ENCODE results near the gene ETFA.
A peak's percentile ranks its signal among the peaks of the same experiment; 100 is the strongest.

ETFA gene

GRCh38 chr15:76340198-76340802, 29.0 kb upstream of the ETFA start:
- peak; percentile 72 for DNase-seq

DNA sequence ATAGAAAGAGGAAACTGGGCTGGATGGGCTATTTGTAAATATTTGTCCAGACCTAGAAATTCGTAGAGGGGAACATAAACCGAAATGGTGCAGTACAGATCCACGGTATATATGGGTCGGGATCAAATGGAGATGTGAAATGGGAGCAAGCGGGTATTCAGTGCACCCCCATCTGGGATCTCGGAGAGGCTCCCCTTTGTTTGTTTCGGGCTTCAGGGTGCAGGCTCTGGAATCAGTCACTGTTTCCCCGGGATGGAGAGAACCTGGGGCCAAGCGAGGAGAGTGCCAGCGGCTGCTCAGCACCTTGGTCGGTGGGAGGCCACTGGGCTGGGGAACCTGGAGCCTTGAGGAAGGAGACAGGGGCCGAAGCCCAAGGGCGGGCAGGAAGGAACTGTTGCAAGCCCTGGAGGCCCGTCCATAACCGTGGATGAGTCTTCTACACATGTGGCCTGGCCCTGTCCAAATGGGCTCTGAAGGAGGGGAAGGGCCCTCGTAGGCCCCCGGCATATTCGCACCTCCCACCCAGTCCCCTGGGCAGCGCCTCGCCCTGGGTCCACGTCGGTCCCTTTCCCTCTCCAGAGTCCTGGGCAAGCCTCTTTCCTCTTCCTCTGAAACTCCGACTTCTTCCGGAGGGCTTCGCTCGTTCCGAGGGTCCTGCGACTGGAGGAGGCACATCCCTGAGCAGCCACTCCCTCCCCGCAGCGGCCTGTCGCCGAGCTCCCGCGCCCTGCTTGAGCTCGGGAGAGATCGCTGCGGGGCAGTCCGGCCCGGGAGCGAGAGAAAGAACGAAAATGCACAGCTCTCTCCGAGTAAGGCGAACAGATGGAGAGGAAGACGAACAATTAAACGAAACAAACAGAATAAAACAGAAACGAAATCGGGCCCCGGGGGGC, 28.3 kb upstream of the ETFA start:
- DNase-seq, result peak; percentile 68

- DNase-seq, result no peak
Measured at GRCh38 chr15:76338486-76339304, 27.4 kb upstream of the ETFA start.

DNA sequence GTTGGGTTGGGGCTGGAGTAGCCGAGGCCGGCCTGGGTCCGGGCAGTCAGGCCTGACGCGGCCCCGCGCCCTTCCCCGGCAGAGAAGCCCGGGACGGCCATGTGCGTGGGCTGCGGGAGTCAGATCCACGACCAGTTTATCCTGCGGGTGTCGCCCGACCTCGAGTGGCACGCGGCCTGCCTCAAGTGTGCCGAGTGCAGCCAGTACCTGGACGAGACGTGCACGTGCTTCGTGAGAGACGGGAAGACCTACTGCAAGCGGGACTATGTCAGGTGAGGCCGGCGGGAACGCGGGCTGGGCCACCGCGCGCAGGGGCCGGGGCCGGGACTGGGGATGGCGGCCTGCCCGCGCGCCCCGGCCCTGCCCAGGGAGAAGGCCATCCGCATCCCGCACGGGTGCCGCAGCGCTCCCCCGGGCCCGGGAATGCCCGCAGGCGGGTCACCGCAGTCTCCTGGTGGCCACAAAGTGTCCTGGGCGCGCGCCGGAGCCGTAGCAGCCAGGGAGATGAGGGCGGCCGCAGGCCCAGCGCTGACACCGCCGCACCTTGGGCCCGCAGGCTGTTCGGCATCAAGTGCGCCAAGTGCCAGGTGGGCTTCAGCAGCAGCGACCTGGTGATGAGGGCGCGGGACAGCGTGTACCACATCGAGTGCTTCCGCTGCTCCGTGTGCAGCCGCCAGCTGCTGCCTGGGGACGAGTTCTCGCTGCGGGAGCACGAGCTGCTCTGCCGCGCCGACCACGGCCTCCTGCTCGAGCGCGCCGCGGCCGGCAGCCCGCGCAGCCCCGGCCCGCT, 26.6 kb upstream of the ETFA start:
- DNase-seq, result no peak

DNA sequence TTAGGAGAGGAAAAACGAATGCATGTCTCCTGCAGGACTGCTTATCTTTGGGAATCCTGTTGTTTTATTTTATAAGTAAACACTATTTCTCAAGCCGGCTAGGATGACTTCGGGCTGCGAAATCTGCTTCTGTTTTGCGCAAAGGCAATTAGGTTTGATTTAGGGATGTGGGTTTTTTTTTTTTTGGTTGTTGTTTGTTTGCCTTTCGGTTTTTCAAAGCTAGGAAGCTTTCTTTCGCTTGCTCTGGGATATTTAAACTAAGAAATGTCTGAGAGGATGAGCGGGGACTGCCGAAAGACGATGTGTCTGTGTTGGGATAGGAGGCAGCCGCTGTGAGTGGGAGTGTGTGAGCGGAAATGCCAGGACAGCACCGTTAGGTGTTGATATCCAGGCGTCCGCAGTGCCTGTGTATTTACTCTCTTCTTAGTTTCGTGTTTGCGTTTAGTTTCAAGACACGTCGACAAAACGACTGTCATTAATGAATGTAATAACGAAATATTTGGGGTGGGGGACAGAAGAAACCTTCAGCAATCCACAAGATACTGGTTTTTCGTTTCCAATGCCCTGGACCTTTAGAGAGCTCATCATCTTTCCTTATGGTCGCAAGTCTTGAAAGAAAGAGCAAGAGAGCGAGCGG, 25.9 kb upstream of the ETFA start:
- DNase-seq, result no peak

- DNase-seq, result peak; percentile 89
Measured at GRCh38 chr15:76336254-76337058, 25.2 kb upstream of the ETFA start, which contains the start of gene ISL2. Gene ISL2 (plus strand): TSS chr15:76336773. CDS start chr15:76336884, 111 bp downstream.

DNA sequence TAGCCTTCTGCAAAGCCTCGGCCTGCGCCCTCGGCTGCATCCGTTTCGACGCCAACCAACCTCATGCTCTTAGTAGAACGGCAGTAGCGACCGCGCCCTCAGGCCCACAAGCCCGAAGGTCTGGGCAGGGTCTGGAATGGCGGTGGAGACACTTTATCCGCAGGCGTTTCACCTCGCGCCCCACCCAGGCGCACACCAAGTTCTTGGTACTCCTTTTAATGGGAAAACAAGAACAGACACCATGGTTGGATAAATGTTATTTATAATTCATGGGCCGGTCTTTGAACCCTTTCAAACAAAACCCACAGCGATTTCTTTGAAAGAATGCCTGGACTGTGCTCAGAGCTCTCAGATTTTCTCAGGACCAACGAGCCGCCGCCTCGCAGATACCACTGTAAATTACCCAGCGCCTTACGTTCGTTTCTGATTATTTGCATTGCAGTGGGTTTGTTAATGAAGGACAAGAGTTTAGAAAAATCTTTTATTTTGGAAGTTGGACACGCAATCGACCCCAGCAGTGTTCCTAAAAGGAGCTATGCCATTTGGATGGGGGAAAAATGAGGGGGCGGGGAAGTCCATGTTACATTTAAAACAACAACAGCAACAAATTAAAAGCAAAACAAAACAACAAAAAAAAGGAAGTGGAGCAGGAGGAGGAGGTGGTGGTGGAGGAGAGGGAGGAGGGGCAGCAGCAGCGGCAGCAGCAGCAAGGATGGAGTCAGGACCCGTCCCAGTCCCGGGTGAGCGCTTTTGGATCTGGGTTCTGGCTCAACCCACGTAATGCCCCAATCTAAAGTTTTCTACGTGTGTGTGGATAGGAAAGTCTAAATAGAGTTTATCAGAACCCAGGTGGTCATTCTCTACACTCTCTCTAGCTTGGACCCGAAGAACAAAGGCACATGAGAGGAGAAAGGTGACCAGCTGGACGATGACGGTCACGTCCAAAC, 24.3 kb upstream of the ETFA start:
- no peak for DNase-seq

DNA sequence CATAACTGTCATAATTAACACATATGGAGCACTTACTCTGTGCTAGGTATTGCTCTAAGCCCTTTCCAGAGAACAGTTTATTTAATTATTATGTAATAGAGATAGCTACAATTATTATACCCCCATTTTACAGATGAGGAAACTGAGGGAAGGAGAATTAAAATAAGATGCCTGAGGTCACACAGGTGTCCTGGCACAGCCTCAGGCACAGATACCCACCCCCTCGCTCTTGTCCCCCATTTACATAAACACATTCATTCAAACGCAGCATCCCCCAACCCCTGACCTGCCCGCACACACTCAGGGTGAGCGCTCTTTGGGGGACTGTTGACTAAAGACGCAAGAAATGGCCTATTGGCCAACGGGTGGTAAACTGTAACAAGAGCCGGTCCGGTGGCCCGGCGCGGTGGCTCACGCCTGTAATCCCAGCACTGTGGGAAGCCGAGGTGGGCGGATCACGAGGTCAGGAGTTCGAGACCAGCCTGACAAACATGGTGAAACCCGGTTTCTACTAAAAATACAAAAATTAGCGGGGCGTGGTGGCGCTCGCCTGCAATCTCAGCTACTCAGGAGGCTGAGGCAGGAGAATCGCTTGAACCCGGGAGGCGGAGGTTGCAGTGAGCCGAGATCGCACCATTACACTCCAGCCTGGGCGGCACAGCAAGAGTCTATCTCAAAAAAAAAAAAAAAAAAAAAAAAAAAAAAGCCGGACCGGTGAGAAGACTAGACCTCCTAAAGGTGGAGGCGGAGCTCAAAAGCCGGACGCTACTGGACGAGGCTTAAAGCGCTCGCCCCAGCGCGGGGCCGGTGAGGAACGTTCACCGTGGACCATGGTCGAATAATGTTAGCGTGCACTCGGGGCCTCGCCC, 23.4 kb upstream of the ETFA start:
- no peak for DNase-seq

DNA sequence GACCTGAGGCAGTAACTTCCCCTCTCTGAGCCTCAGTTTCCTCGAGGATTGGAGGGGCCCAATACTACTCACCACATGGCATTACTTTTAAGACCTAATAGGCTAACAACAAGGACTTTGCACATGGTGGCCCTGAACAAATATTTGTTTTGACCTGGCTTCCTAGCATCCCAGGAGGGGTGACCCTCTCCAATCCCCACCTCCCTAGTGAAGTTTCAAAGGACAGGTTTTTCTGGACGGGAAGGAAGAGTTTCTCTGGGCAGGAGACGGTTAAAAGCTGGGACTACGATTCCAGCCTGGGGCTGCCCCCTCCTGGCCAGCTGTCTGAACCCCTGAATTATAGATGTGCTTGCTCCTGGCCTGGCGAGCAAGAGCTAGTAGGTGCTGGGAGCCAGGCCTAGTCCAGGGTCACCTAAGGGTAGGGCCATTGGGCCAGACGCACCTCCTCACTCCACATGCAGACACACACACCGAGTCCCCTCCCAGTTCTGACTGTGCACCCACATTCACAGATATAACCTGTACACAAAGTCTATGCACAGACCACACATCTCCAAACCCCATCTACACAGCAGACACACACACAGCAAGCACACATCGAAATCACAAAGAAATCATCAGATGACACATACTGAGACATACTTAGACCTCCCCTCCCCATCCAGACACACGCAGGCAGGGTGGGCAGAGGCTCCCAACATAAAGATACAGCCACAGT, 22.6 kb upstream of the ETFA start:
- no peak for DNase-seq

DNA sequence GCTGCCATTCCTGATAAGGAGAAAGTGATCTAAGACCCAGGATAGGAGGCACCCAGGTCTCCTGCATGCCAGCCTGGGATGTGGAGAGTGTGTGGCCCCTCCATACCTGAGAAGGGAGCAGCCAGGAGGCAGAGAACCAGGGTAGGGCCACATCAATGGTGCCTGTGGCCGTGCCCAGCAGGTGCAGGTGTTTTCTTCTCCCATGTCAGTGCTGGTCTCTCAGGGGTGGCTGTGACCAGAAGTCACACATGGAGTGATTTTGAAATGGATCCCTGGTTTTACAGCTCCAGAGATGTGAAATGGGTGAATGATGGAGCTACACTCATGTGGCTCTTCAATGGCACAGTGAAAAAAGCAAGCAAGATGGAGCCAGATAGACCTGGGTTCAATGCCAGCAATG, 22.0 kb upstream of the ETFA start:
- no peak for DNase-seq

GRCh38 chr15:76332796-76333195, 21.5 kb upstream of the ETFA start:
- no peak for DNase-seq

DNA sequence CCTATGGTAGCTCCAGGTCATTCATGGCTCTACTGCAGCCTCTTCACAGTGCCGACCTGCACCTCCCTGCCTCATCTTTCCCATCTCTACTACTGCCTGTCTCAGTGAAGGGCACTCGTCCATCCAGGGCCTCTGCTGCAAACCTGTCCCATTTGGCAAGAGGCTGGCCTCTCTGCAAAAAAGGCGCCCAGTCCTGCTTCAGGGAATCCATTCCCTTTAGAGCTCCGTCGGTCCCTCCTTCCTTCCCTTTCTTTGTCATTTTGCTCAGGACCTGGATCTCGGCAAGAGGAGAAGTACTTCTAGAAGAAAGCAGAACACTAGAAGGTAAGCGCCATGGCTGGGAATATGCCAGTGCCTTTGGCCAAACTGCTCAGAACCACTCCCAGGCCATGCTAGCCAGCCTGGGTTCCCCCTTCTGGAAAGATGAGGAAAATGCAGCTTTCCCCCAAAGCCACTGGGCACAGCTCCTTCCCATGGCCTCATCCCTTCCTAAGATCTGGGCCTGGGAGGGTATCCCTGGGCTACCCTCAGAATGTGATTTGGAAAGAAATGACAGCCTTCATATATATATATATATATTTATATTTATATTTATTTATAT, 18.9 kb upstream of the ETFA start:
- DNase-seq, result no peak

DNA sequence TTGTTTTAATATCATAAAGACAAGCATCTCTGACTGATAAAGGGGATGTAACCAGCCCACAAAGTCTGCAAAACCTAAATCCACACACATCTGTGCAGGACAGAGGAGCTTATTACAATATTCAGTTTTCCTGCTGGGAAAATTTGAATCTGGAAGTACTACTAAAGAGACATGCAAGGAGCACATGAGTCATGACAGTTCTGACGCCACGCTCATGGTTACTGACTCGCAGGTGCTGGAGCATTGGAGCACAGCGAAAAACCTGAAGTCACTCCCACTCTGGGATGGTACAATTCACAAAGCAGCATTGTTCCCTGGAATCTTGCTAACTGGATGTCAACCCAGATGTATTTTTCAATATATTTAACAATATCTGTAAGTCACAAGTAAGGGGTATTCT, 17.7 kb upstream of the ETFA start:
- DNase-seq, result no peak

GRCh38 chr15:76328106-76328696, 16.9 kb upstream of the ETFA start:
- no peak for DNase-seq

- no peak for DNase-seq
Measured at GRCh38 chr15:76327191-76328105, 16.2 kb upstream of the ETFA start.

DNA sequence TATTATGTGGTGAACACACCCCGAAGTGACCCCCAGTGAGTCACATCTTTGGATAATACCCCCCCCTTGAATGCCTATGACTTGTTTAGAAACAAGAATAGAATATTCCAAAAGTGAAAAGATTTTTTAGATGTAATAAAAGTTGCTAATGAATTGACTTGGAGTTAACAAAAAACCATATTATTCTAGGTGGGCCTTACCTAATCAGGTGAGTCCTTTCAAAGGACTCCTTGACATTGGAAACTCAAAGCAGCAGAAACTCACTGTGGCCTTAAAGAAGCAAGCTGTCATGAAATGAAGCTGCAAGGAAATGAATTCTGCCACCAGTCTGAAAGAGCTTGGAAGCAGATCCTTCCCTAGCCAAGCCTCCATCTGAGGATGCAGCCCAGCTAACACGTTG, 14.4 kb upstream of the ETFA start:
- no peak for DNase-seq

Data from activated CD8-positive, alpha-beta memory T cell treated with anti-CD3 and anti-CD28 coated beads, Interleukin-2, amount 50 U/mL, for 48 hours (primary cell).